Measurements from ENCODE around the gene PDZD4. TPM values are rescaled to one million over a fixed set of nuclear protein-coding genes. Genes with fewer than 3 reads are reported as not detected.

Gene PDZD4
- total and polyA plus RNA-seq, 9 donors = 1.6 to 6.3 (median 3.8) TPM

Other genes with a start within 250 kb of the PDZD4 start
- 14.1 TPM for gene CCNQ, start 231.4 kb downstream of the PDZD4 start, total RNA-seq
- 10 to 100 TPM; 11.7 to 15.9 (median 13.2) TPM for gene CCNQ, start 231.4 kb downstream of the PDZD4 start, polyA plus RNA-seq (ENCODE audit: insufficient read depth in 1 of 8, insufficient read length in 8 of 8, low replicate concordance in 1 of 8)
- 0.35 TPM for gene DUSP9, start 183.3 kb downstream of the PDZD4 start, total RNA-seq
- gene DUSP9, start 183.3 kb downstream of the PDZD4 start, polyA plus RNA-seq (ENCODE audit: insufficient read depth in 1 of 8, insufficient read length in 8 of 8, low replicate concordance in 1 of 8) = under 1 TPM in 7 of 8 donors, not detected in 1; 0.11 to 0.89 (median 0.37) TPM
- 3.5 TPM for gene PNCK, start 156.7 kb downstream of the PDZD4 start, total RNA-seq
- 10 to 100 TPM in 1 of 8 donors, 1 to 10 TPM in 5, under 1 TPM in 2; 0.93 to 10.6 (median 3.4) TPM for gene PNCK, start 156.7 kb downstream of the PDZD4 start, polyA plus RNA-seq (ENCODE audit: insufficient read depth in 1 of 8, insufficient read length in 8 of 8, low replicate concordance in 1 of 8)
- 14.6 TPM for gene SLC6A8, start 142.6 kb downstream of the PDZD4 start, total RNA-seq
- gene SLC6A8, start 142.6 kb downstream of the PDZD4 start, polyA plus RNA-seq (ENCODE audit: insufficient read depth in 1 of 8, insufficient read length in 8 of 8, low replicate concordance in 1 of 8) = 10 to 100 TPM; 23.0 to 49.1 (median 32.5) TPM
- gene BCAP31, start 106.2 kb downstream of the PDZD4 start, total RNA-seq = 51.8 TPM
- gene BCAP31, start 106.2 kb downstream of the PDZD4 start, polyA plus RNA-seq (ENCODE audit: insufficient read depth in 1 of 8, insufficient read length in 8 of 8, low replicate concordance in 1 of 8) = 10 to 100 TPM; 73.9 to 90.1 (median 76.9) TPM
- 7.2 TPM for gene ABCD1, start 105.7 kb downstream of the PDZD4 start, total RNA-seq
- 10 to 100 TPM in 1 of 8 donors, 1 to 10 TPM in 7; 7.7 to 11.4 (median 9.2) TPM for gene ABCD1, start 105.7 kb downstream of the PDZD4 start, polyA plus RNA-seq (ENCODE audit: insufficient read depth in 1 of 8, insufficient read length in 8 of 8, low replicate concordance in 1 of 8)
- gene PLXNB3, start 66.3 kb downstream of the PDZD4 start, total RNA-seq = 0.89 TPM
- 1 to 10 TPM; 2.4 to 8.9 (median 4.2) TPM for gene PLXNB3, start 66.3 kb downstream of the PDZD4 start, polyA plus RNA-seq (ENCODE audit: insufficient read depth in 1 of 8, insufficient read length in 8 of 8, low replicate concordance in 1 of 8)
- gene SRPK3, start 49.5 kb downstream of the PDZD4 start, total RNA-seq = 195 TPM
- gene SRPK3, start 49.5 kb downstream of the PDZD4 start, polyA plus RNA-seq (ENCODE audit: insufficient read depth in 1 of 8, insufficient read length in 8 of 8, low replicate concordance in 1 of 8) = 100 to 1,000 TPM; 145 to 273 (median 232) TPM
- 30.6 TPM for gene IDH3G, start 36.2 kb downstream of the PDZD4 start, total RNA-seq
- 10 to 100 TPM; 49.7 to 62.4 (median 54.4) TPM for gene IDH3G, start 36.2 kb downstream of the PDZD4 start, polyA plus RNA-seq (ENCODE audit: insufficient read depth in 1 of 8, insufficient read length in 8 of 8, low replicate concordance in 1 of 8)
- gene SSR4, start 35.9 kb downstream of the PDZD4 start, total RNA-seq = 188 TPM
- gene SSR4, start 35.9 kb downstream of the PDZD4 start, polyA plus RNA-seq (ENCODE audit: insufficient read depth in 1 of 8, insufficient read length in 8 of 8, low replicate concordance in 1 of 8) = 100 to 1,000 TPM in 7 of 8 donors, 10 to 100 TPM in 1; 95.6 to 148 (median 131) TPM
- 0.84 TPM for gene L1CAM, start 55.6 kb upstream of the PDZD4 start, total RNA-seq
- 10 to 100 TPM in 1 of 8 donors, 1 to 10 TPM in 7; 1.6 to 12.0 (median 3.7) TPM for gene L1CAM, start 55.6 kb upstream of the PDZD4 start, polyA plus RNA-seq (ENCODE audit: insufficient read depth in 1 of 8, insufficient read length in 8 of 8, low replicate concordance in 1 of 8)
- gene AVPR2, start 74.1 kb upstream of the PDZD4 start, total RNA-seq = 0.84 TPM
- gene AVPR2, start 74.1 kb upstream of the PDZD4 start, polyA plus RNA-seq (ENCODE audit: insufficient read depth in 1 of 8, insufficient read length in 8 of 8, low replicate concordance in 1 of 8) = 1 to 10 TPM in 2 of 8 donors, under 1 TPM in 6; 0.49 to 1.2 (median 0.79) TPM
- 15.5 TPM for gene ARHGAP4, start 95.7 kb upstream of the PDZD4 start, total RNA-seq
- gene ARHGAP4, start 95.7 kb upstream of the PDZD4 start, polyA plus RNA-seq (ENCODE audit: insufficient read depth in 1 of 8, insufficient read length in 8 of 8, low replicate concordance in 1 of 8) = 10 to 100 TPM; 15.1 to 30.8 (median 22.2) TPM
- 42.8 TPM for gene NAA10, start 104.5 kb upstream of the PDZD4 start, total RNA-seq
- 10 to 100 TPM; 62.6 to 77.5 (median 65.7) TPM for gene NAA10, start 104.5 kb upstream of the PDZD4 start, polyA plus RNA-seq (ENCODE audit: insufficient read depth in 1 of 8, insufficient read length in 8 of 8, low replicate concordance in 1 of 8)
- gene RENBP, start 114.1 kb upstream of the PDZD4 start, total RNA-seq = 3.1 TPM
- gene RENBP, start 114.1 kb upstream of the PDZD4 start, polyA plus RNA-seq (ENCODE audit: insufficient read depth in 1 of 8, insufficient read length in 8 of 8, low replicate concordance in 1 of 8) = 1 to 10 TPM; 3.2 to 7.2 (median 4.4) TPM
- 12.8 TPM for gene HCFC1, start 141.3 kb upstream of the PDZD4 start, total RNA-seq
- gene HCFC1, start 141.3 kb upstream of the PDZD4 start, polyA plus RNA-seq (ENCODE audit: insufficient read depth in 1 of 8, insufficient read length in 8 of 8, low replicate concordance in 1 of 8) = 10 to 100 TPM; 25.7 to 47.1 (median 34.7) TPM
- gene TMEM187, start 142.2 kb upstream of the PDZD4 start, total RNA-seq = 5.2 TPM
- 1 to 10 TPM; 3.3 to 6.8 (median 5.9) TPM for gene TMEM187, start 142.2 kb upstream of the PDZD4 start, polyA plus RNA-seq (ENCODE audit: insufficient read depth in 1 of 8, insufficient read length in 8 of 8, low replicate concordance in 1 of 8)
- 20.7 TPM for gene IRAK1, start 189.4 kb upstream of the PDZD4 start, total RNA-seq
- gene IRAK1, start 189.4 kb upstream of the PDZD4 start, polyA plus RNA-seq (ENCODE audit: insufficient read depth in 1 of 8, insufficient read length in 8 of 8, low replicate concordance in 1 of 8) = 10 to 100 TPM; 52.0 to 62.8 (median 54.9) TPM

All from muscle of leg (tissue), 9 donors.